H1 (cell line): ENCODE measurements around the gene PCYT1A. TPM values are rescaled to one million over a fixed set of nuclear protein-coding genes. Genes with fewer than 3 reads are reported as not detected.

Experiments used
- CTCF ChIA-PET: fragments of 300-600 bp; sonication (Branson Sonifier 250); formaldehyde crosslinking; loops from one replicate; lab custom pipeline; 2021; ENCODE audit not compliant: partially characterized antibody; lab: Charles Lee
- POLR2A ChIA-PET: fragments of 300-600 bp; sonication (Branson Sonifier 250); formaldehyde crosslinking; loops from one replicate; lab custom pipeline; 2021; ENCODE audit warnings: inconsistent platforms; ENCODE audit not compliant: partially characterized antibody; lab: Charles Lee
- DNase-seq, 2 experiments: peaks; one replicate each; pipeline versions ENCODE4 v3.0.0 to v3.0.0-alpha.2; 2010 to 2022; ENCODE audit warnings: low spot score in 2 of 2, low read depth in 1 of 2, mixed read lengths in 1 of 2
- FAIRE-seq: peaks from 2 replicates; lab custom pipeline; 2011; peaks lifted over from hg19 to GRCh38; lab: Jason Lieb, UNC
- H2AFZ ChIP-seq: 2 replicates; pipeline ENCODE4 v1.8.1; 2012; ENCODE audit warnings: low read length, inconsistent platforms
- H2AK5ac ChIP-seq: 2 replicates; pipeline ENCODE4 v1.6.1; 2013; ENCODE audit warnings: low read depth, low read length
- H2BK120ac ChIP-seq: replicated peaks from 2 replicates; pipeline ENCODE3; 2013; ENCODE audit warnings: low read depth, low read length, inconsistent platforms
- H2BK12ac ChIP-seq: 2 replicates; pipeline ENCODE4 v1.6.1; 2013; ENCODE audit warnings: low read depth, low read length
- H2BK15ac ChIP-seq: 2 replicates; pipeline ENCODE4 v1.6.1; 2013; ENCODE audit warnings: low read length
- H2BK20ac ChIP-seq: 2 replicates; pipeline ENCODE4 v1.6.1; 2013; ENCODE audit warnings: low read length
- H2BK5ac ChIP-seq: 2 replicates; pipeline ENCODE4 v1.6.1; 2013; ENCODE audit warnings: low read depth, low read length
- H3K14ac ChIP-seq: 2 replicates; pipeline ENCODE4 v1.6.1; 2013; ENCODE audit warnings: inconsistent platforms; ENCODE audit not compliant: insufficient read length
- H3K18ac ChIP-seq: 2 replicates; pipeline ENCODE4 v1.6.1; 2013; ENCODE audit warnings: low read length; ENCODE audit errors: extremely low read depth
- H3K23ac ChIP-seq: 2 replicates; pipeline ENCODE4 v1.6.1; 2013; ENCODE audit warnings: inconsistent platforms; ENCODE audit not compliant: insufficient read length
- H3K23me2 ChIP-seq: 2 replicates; pipeline ENCODE4 v1.6.1; 2013; ENCODE audit warnings: low read depth, low read length
- H3K27ac ChIP-seq: 2 replicates; pipeline ENCODE4 v1.6.1; 2011; ENCODE audit warnings: low read depth, low read length, inconsistent platforms
- H3K27me3 ChIP-seq, 4 experiments: replicated peaks in 1 of 4; 1 replicate in 1 of 4; 2 replicates in 3 of 4; pipeline versions ENCODE4 v1.6.1 to v1.8.1; 2011 to 2013; ENCODE audit warnings: low read length in 3 of 4, mild to moderate bottlenecking in 3 of 4, inconsistent platforms in 2 of 4, mixed read lengths in 2 of 4, moderate library complexity in 1 of 4; ENCODE audit not compliant: control insufficient read depth in 3 of 4, insufficient read depth in 3 of 4; ENCODE audit errors: extremely low read depth in 1 of 4
- H3K36me3 ChIP-seq, 4 experiments: 2 replicates each; pipeline versions ENCODE4 v1.6.1 to v1.8.1; 2011 to 2013; ENCODE audit warnings: mild to moderate bottlenecking in 4 of 4, low read length in 3 of 4, moderate library complexity in 2 of 4, control low read depth in 1 of 4, inconsistent platforms in 1 of 4; ENCODE audit not compliant: insufficient read depth in 4 of 4, control insufficient read depth in 2 of 4
- H3K4ac ChIP-seq: replicated peaks from 2 replicates; pipeline ENCODE3; 2013; ENCODE audit warnings: low read length, low read depth, mixed read lengths, inconsistent platforms; ENCODE audit not compliant: insufficient read length
- H3K4me1 ChIP-seq, 4 experiments: replicated peaks in 1 of 4; 1 replicate in 1 of 4; 2 replicates in 3 of 4; pipeline versions ENCODE4 v1.6.1 to v1.8.1; 2011 to 2013; ENCODE audit warnings: low read length in 3 of 4, inconsistent platforms in 2 of 4, mixed read lengths in 1 of 4; ENCODE audit not compliant: insufficient read depth in 4 of 4, control insufficient read depth in 3 of 4
- H3K4me2 ChIP-seq, 2 experiments: 2 replicates each; pipeline versions ENCODE4 v1.6.1 to v1.8.1; 2011 to 2013; ENCODE audit warnings: low read depth in 2 of 2, low read length in 2 of 2, control low read depth in 1 of 2, inconsistent platforms in 1 of 2, mild to moderate bottlenecking in 1 of 2; ENCODE audit not compliant: insufficient read depth in 1 of 2
- H3K4me3 ChIP-seq, 4 experiments: fragments of 200-600, 300-600 bp in 1 of 4; sonication (generic), shearing (Covaris generic), sonication (Bioruptor Twin) in 1 of 4; 2 replicates each; pipeline versions ENCODE4 v1.5.1 to v1.8.1; 2011 to 2016; ENCODE audit warnings: low read length in 4 of 4, low read depth in 3 of 4, control low read depth in 2 of 4, inconsistent platforms in 2 of 4, mild to moderate bottlenecking in 2 of 4, mixed read lengths in 1 of 4, moderate library complexity in 1 of 4; ENCODE audit not compliant: insufficient read depth in 2 of 4; ENCODE audit errors: extremely low read depth in 1 of 4
- H3K56ac ChIP-seq: replicated peaks from 2 replicates; pipeline ENCODE3; 2013; ENCODE audit warnings: low read depth, mild to moderate bottlenecking, mixed read lengths, low read length, inconsistent platforms; ENCODE audit not compliant: insufficient read length
- H3K79me1 ChIP-seq: 2 replicates; pipeline ENCODE4 v1.6.1; 2013; ENCODE audit warnings: low read depth, low read length, control low read depth
- H3K79me2 ChIP-seq, 2 experiments: 2 replicates each; pipeline versions ENCODE4 v1.6.1 to v1.8.1; 2012 to 2013; ENCODE audit warnings: low read length in 2 of 2, mild to moderate bottlenecking in 2 of 2, inconsistent platforms in 1 of 2; ENCODE audit not compliant: insufficient read depth in 2 of 2, control insufficient read depth in 1 of 2
- H3K9ac ChIP-seq, 4 experiments: replicated peaks in 1 of 4; 1 replicate in 1 of 4; 2 replicates in 3 of 4; pipeline versions ENCODE4 v1.6.1 to v1.8.1; 2011 to 2013; ENCODE audit warnings: low read depth in 3 of 4, low read length in 3 of 4, control low read depth in 2 of 4, mild to moderate bottlenecking in 2 of 4, moderate library complexity in 2 of 4, inconsistent platforms in 1 of 4; ENCODE audit errors: extremely low read depth in 1 of 4
- H3K9me3 ChIP-seq, 2 experiments: 2 replicates each; pipeline versions ENCODE4 v1.6.1 to v1.8.1; 2012 to 2013; ENCODE audit warnings: mild to moderate bottlenecking in 2 of 2, moderate library complexity in 2 of 2, control low read depth in 1 of 2, inconsistent platforms in 1 of 2, low read depth in 1 of 2, low read length in 1 of 2, mixed read lengths in 1 of 2; ENCODE audit not compliant: insufficient read depth in 2 of 2
- H4K20me1 ChIP-seq, 2 experiments: replicated peaks in 1 of 2; 2 replicates each; pipeline versions ENCODE3 to v1.8.1; 2011 to 2013; ENCODE audit warnings: inconsistent platforms in 2 of 2, low read length in 2 of 2, mild to moderate bottlenecking in 1 of 2; ENCODE audit not compliant: insufficient read depth in 2 of 2, control insufficient read depth in 1 of 2
- H4K5ac ChIP-seq: 2 replicates; pipeline ENCODE4 v1.6.1; 2013; ENCODE audit warnings: low read length, low read depth, mixed read lengths, inconsistent platforms; ENCODE audit not compliant: insufficient read length
- H4K8ac ChIP-seq: 2 replicates; pipeline ENCODE4 v1.8.0; 2013; ENCODE audit warnings: mild to moderate bottlenecking, moderate library complexity, low read length, inconsistent platforms; ENCODE audit not compliant: insufficient read depth; ENCODE audit errors: extremely low read depth
- H4K91ac ChIP-seq: replicated peaks from 2 replicates; pipeline ENCODE3; 2013; ENCODE audit warnings: low read length, mixed read lengths, inconsistent platforms; ENCODE audit not compliant: insufficient read length
- ASH2L ChIP-seq: fragments of 200-600, 300-600 bp; sonication (generic); IDR thresholded peaks from one replicate; pipeline ENCODE4 v1.7.1; 2017; ENCODE audit warnings: low read length
- BACH1 ChIP-seq: IDR thresholded peaks from 2 replicates; pipeline ENCODE4 v1.6.1; 2012; ENCODE audit warnings: low read length, improper control_type of control experiment
- CREB1 ChIP-seq: IDR thresholded peaks from 2 replicates; pipeline ENCODE4 v1.6.1; 2012; ENCODE audit warnings: inconsistent platforms
- FOSL1 ChIP-seq: IDR thresholded peaks from 2 replicates; pipeline ENCODE4 v1.6.1; 2011; ENCODE audit warnings: mild to moderate bottlenecking, low read depth, low read length, moderate library complexity; ENCODE audit not compliant: insufficient read depth
- MAFK ChIP-seq: IDR thresholded peaks from 2 replicates; pipeline ENCODE4 v1.6.1; 2012; ENCODE audit warnings: low read depth, mild to moderate bottlenecking, improper control_type of control experiment, low read length
- MAX ChIP-seq: IDR thresholded peaks from 2 replicates; pipeline ENCODE4 v1.6.1; 2012; ENCODE audit warnings: inconsistent platforms
- POLR2AphosphoS5 ChIP-seq: IDR thresholded peaks from 2 replicates; pipeline ENCODE4 v1.6.1; 2011; ENCODE audit warnings: low read depth, low read length
- RFX5 ChIP-seq: IDR thresholded peaks from 2 replicates; pipeline ENCODE4 v1.6.1; 2011; ENCODE audit warnings: low read depth, low read length, improper control_type of control experiment, borderline replicate concordance
- SIX5 ChIP-seq: IDR thresholded peaks from 2 replicates; pipeline ENCODE4 v1.6.1; 2011; ENCODE audit warnings: mild to moderate bottlenecking, low read depth, low read length
- SP4 ChIP-seq: IDR thresholded peaks from 2 replicates; pipeline ENCODE4 v1.6.1; 2012; ENCODE audit warnings: low read length, inconsistent platforms
- TAF1 ChIP-seq: IDR thresholded peaks from 2 replicates; pipeline ENCODE4 v1.6.1; 2011; ENCODE audit warnings: mild to moderate bottlenecking, low read depth, low read length
- TEAD4 ChIP-seq: IDR thresholded peaks from 2 replicates; pipeline ENCODE4 v1.6.1; 2012; ENCODE audit warnings: low read depth, low read length, inconsistent platforms, mixed read lengths
- USF2 ChIP-seq: IDR thresholded peaks from 2 replicates; pipeline ENCODE4 v1.6.1; 2011; ENCODE audit warnings: low read length, improper control_type of control experiment
- WGBS, 2 experiments: shearing (Covaris generic) in 1 of 2; methylation state at CpG; one replicate each; pipeline versions ENCODE4 v1.1.6 to v1.1.7; 2013 to 2015; ENCODE audit warnings: low lambda C conversion rate in 2 of 2, mixed read lengths in 2 of 2, inconsistent platforms in 1 of 2, low coverage in 1 of 2, missing lambda C conversion rate in 1 of 2; ENCODE audit not compliant: insufficient replicate concordance in 2 of 2, insufficient coverage in 1 of 2, insufficient read length in 1 of 2; ENCODE audit errors: extremely low coverage in 1 of 2, missing lambda C conversion rate in 1 of 2; 5-methylcytosine and 5-hydroxymethylcytosine counted together
- polyA plus RNA-seq, 7 experiments: library from polyadenylated mRNA; depleted of rRNA in 3 of 7; stranded (reverse) in 5 of 7; unstranded in 2 of 7; fragments of >200 nt in 5 of 7; fragments of 200-250 nt in 2 of 7; gene quantifications; 1 replicate in 5 of 7; 2 replicates in 1 of 7; 4 replicates in 1 of 7; pipeline versions ENCODE4 v1.2.1 to v1.2.3, GENCODE V29; 2011 to 2013; ENCODE audit warnings: missing spikeins in 2 of 7, mixed read lengths in 2 of 7
- total RNA-seq: library from RNA; stranded (reverse); fragmentation: NEBNext Ultra II Directional; extraction: Animal tissue kit (Norgen Biotek cat#: 25700); gene quantifications from 2 replicates; pipeline ENCODE4 v1.2.1, GENCODE V29; 2021

The PCYT1A gene
- total and polyA plus RNA-seq, 2 of the 8 experiments (the other 6 are each of a cell fraction or from before 2014, with no cell fraction given) = 19.9 to 31.8 TPM

GRCh38 chr3:196235452-196236122, 51.9 kb downstream of the PCYT1A start:
- POLR2A ChIA-PET = interaction anchor here (0.6 to 1.8 kb wide), 5 partner anchors 8 to 188 kb away, joined by 3 to 5 read pairs (median 3); no protein-coding TSS in a partner anchor
- H3K23me2 ChIP-seq = no peaks in the 10 kb centered on the region
- no peak overlapping the region for H3K23ac ChIP-seq
- H3K4me2 ChIP-seq = no peak overlapping the region
- no peak overlapping the region for H3K9ac ChIP-seq
- H3K79me1 ChIP-seq = no peaks in the 10 kb centered on the region
- 93% methylated on average over 12 of the region's 12 CpGs; no CpG with 5 or more reads in 1 of the 2 experiments for WGBS, 2 experiments
- H3K27me3 ChIP-seq = no peaks in the 10 kb centered on the region
- H2BK120ac ChIP-seq = no peak overlapping the region
- FAIRE-seq = no peak
- no peak overlapping the region for H3K4ac ChIP-seq
- H3K4me3 ChIP-seq = no peak overlapping the region
- H2BK12ac ChIP-seq = no peak overlapping the region
- H4K5ac ChIP-seq = no peak overlapping the region
- no peak overlapping the region for H4K8ac ChIP-seq
- no peak overlapping the region for H3K18ac ChIP-seq
- H3K56ac ChIP-seq = no peak overlapping the region
- H2AFZ ChIP-seq = no peak overlapping the region
- H3K79me2 ChIP-seq = no peaks in the 10 kb centered on the region
- DNase-seq = no peak
- no peak overlapping the region for H3K14ac ChIP-seq
- H4K20me1 ChIP-seq = no peaks in the 10 kb centered on the region
- peaks cover 0 to 3% (median under 1%) of the 10 kb centered on the region in 4 experiments; a peak in 3 of 7 replicates for H3K4me1 ChIP-seq
- no peak overlapping the region for H2AK5ac ChIP-seq
- peaks cover 0 to 11% (median 3%) of the 10 kb centered on the region in 4 experiments; a peak in 3 of 8 replicates for H3K36me3 ChIP-seq
- no peak overlapping the region for H2BK5ac ChIP-seq
- no peak overlapping the region for H4K91ac ChIP-seq
- H2BK15ac ChIP-seq = no peak overlapping the region
- H3K27ac ChIP-seq = no peak overlapping the region
- H3K9me3 ChIP-seq = no peaks in the 10 kb centered on the region
- CTCF ChIA-PET = interaction anchor here (0.7 to 1.8 kb wide), 3 partner anchors 8 to 213 kb away, joined by 4 to 5 read pairs (median 5); no protein-coding TSS in a partner anchor
- no peak overlapping the region for H2BK20ac ChIP-seq
- no peak for TF ChIP-seq SIX5
- TF ChIP-seq RFX5 = no peak
- TF ChIP-seq SP4 = no peak
- TF ChIP-seq BACH1 = no peak
- TF ChIP-seq ASH2L = no peak
- TF ChIP-seq MAX = no peak
- no peak for TF ChIP-seq CREB1
- TF ChIP-seq FOSL1 = no peak
- no peak for TF ChIP-seq MAFK
- no peak for TF ChIP-seq TEAD4
- TF ChIP-seq POLR2AphosphoS5 = no peak
- TF ChIP-seq TAF1 = no peak
- no peak for TF ChIP-seq USF2
